ENCODE data around the gene FNBP1.

Gene FNBP1

GRCh38 chr9:129901993-129902739 lies 140.8 kb downstream of the FNBP1 start:
- no peak for FAIRE-seq
- no peak for DNase-seq (ENCODE audit: insufficient read length, low spot score)
- TF ChIP-seq CTCF (IDR thresholded peaks at IDR 0.05; ENCODE audit: insufficient read depth, missing control alignments), result no peak

- no peak for FAIRE-seq
- no peak for DNase-seq (ENCODE audit: insufficient read length, low spot score)
These were observed 142.5 kb downstream of the FNBP1 start for GRCh38 chr9:129900263-129901027.

GRCh38 chr9:129899620-129900019 lies 143.4 kb downstream of the FNBP1 start:
- TF ChIP-seq CTCF (IDR thresholded peaks at IDR 0.05; ENCODE audit: insufficient read depth, missing control alignments), result no peak
- FAIRE-seq (no peak), DNase-seq (ENCODE audit: insufficient read length, low spot score) (no peak)

More at GRCh38 chr9:129900263-129901027, 142.5 kb downstream of the FNBP1 start:
- TF ChIP-seq CTCF (IDR thresholded peaks at IDR 0.05; ENCODE audit: insufficient read depth, missing control alignments), result no peak

GRCh38 chr9:129898185-129898584 lies 144.8 kb downstream of the FNBP1 start:
- no peak for TF ChIP-seq CTCF (IDR thresholded peaks at IDR 0.05; ENCODE audit: insufficient read depth, missing control alignments)
- DNase-seq (ENCODE audit: insufficient read length, low spot score) (no peak), FAIRE-seq (no peak)

GRCh38 chr9:129897263-129897662 lies 145.7 kb downstream of the FNBP1 start:
- no peak for DNase-seq (ENCODE audit: insufficient read length, low spot score)
- TF ChIP-seq CTCF (IDR thresholded peaks at IDR 0.05; ENCODE audit: insufficient read depth, missing control alignments), result no peak
- FAIRE-seq, result no peak

GRCh38 chr9:129895376-129896268 lies 147.4 kb downstream of the FNBP1 start:
- no peak for TF ChIP-seq CTCF (IDR thresholded peaks at IDR 0.05; ENCODE audit: insufficient read depth, missing control alignments)
- no peak for DNase-seq (ENCODE audit: insufficient read length, low spot score)
- FAIRE-seq, result no peak

Data from D721Med (cell line).